Upper lobe of right lung (tissue), 1 donor: ENCODE results near the gene PTGR3. TPM values are rescaled to one million over a fixed set of nuclear protein-coding genes. Genes with fewer than 3 reads are reported as not detected.

Experiments used
- ATAC-seq: fragments of 200-7000 bp; cut with Tn5 transposase; one replicate; pipeline ENCODE4 v1.9.1; 2020; ENCODE audit warnings: mild to moderate bottlenecking, moderate library complexity
- DNase-seq: peaks from one replicate; pipeline ENCODE4 v3.0.0-alpha.2; 2020
- H3K27ac ChIP-seq: fragments of 200-600 bp; one replicate; pipeline ENCODE4 v1.8.0; 2022
- H3K27me3 ChIP-seq: fragments of 200-600 bp; one replicate; pipeline ENCODE4 v1.8.0; 2022; ENCODE audit warnings: mild to moderate bottlenecking
- H3K36me3 ChIP-seq: fragments of 200-600 bp; one replicate; pipeline ENCODE4 v1.8.0; 2022
- H3K4me1 ChIP-seq: fragments of 200-600 bp; one replicate; pipeline ENCODE4 v1.8.0; 2022
- H3K4me3 ChIP-seq: fragments of 200-600 bp; one replicate; pipeline ENCODE4 v1.8.0; 2022; ENCODE audit warnings: mild to moderate bottlenecking
- H3K9me3 ChIP-seq: fragments of 200-600 bp; one replicate; pipeline ENCODE4 v1.8.0; 2022
- CTCF ChIP-seq: fragments of 200-600 bp; IDR thresholded peaks from one replicate; pipeline ENCODE4 v1.8.0; 2022; ENCODE audit warnings: antibody characterized with exemption
- intact Hi-C: fragments of 100-400 bp; cut with DNase I; formaldehyde crosslinking; loops from one replicate; pipeline ENCODE4 v1.11.0; 2022
- total RNA-seq: library from RNA; stranded (reverse); fragmentation: NEBNext Ultra II Directional; extraction: Animal tissue kit (Norgen Biotek cat#: 25700); gene quantifications from one replicate; pipeline ENCODE4 v1.2.1, GENCODE V29; 2021
- donor health status: DM: no; HTN: yes; CAD: no; lungs with severe emphysema.

Gene PTGR3
- total RNA-seq, 1 donor from 2014 or later: 27.7 TPM

DNA sequence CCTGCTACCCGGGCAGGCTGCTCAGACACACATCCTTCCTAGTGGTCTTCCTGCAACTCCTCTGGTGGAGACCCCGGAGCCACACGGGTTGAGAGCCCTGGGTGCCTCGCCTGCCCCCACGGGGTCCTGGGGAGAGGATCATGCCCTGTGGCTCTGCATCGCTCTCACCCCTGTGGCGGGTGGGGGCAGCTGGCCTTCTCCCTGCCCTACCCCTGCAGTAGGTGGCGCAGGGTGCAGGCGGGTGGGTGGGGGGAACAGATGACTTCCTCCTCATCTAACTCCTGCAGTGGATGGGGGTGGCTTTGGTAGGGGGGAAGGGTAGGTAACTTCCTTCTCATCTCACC, 40.2 kb upstream of the PTGR3 start:
- Histone ChIP-seq H3K36me3 (no peaks in the 10 kb centered on the region), H3K27ac (peak overlapping the region; percentile 73), H3K27me3 (no peaks in the 10 kb centered on the region), H3K9me3 (no peaks in the 10 kb centered on the region), H3K4me3 (no peak overlapping the region), H3K4me1 (peaks cover 33% of the 10 kb centered on the region)
- ATAC-seq (peak; percentile 4), DNase-seq (no peak)
- TF ChIP-seq CTCF: no peak
- intact Hi-C loops: no loop called here

- intact Hi-C loops: no loop called here
- peak overlapping the region; percentile 73 for H3K27ac ChIP-seq
- peak overlapping the region; percentile 44 for H3K4me3 ChIP-seq
- H3K4me1 ChIP-seq: peaks cover 28% of the 10 kb centered on the region
- peak; percentile 6 for ATAC-seq
- DNase-seq: no peak
- no peaks in the 10 kb centered on the region for H3K27me3 ChIP-seq
- H3K9me3 ChIP-seq: no peaks in the 10 kb centered on the region
- H3K36me3 ChIP-seq: no peaks in the 10 kb centered on the region
- no peak for TF ChIP-seq CTCF
Measured at GRCh38 chr18:75248426-75249174, 39.7 kb upstream of the PTGR3 start.

DNA sequence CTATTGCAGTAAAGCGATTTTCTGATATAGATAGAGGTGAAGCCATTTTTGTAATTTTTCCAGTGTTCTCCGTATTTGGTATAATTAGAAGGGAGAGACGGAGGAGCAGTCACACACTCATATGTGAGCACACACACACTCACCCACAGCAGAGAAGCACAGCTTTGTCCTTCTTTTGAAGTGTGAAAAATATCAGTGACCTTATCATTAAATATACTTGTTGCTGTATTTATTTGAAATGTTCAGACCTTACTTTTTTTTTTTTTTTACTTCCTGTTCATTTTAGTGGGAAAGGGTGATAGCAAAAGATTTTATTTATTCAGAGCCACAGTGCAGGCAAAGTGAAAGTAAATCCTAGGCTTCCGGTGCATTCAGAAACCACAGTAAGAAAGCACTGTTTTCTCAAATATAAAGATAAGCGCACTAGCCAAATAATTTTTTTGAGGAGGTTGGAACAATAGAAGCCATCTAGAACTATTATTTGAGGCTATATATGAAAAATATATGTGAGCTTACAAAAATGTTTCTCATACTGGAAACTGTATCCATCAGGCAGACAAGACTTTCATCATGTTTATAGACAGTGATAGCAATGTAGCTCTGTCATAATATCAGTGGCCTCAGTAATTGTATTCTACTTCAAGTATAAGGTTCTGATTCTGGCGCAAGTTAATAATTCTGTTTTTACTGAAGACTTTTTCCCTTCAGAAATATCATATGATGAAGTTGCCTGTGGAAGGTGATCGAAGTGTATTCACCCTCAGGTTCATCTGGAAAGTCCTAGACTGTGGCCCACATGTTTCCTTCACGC, 38.9 kb upstream of the PTGR3 start:
- no peak for DNase-seq
- TF ChIP-seq CTCF: no peak
- H3K9me3 ChIP-seq: no peaks in the 10 kb centered on the region
- intact Hi-C loops: no loop called here
- H3K27me3 ChIP-seq: no peaks in the 10 kb centered on the region
- no peaks in the 10 kb centered on the region for H3K36me3 ChIP-seq
- H3K4me3 ChIP-seq: peak overlapping the region; percentile 44
- ATAC-seq: peak; percentile 12
- peak overlapping the region; percentile 73 for H3K27ac ChIP-seq
- H3K4me1 ChIP-seq: peaks cover 21% of the 10 kb centered on the region

DNA sequence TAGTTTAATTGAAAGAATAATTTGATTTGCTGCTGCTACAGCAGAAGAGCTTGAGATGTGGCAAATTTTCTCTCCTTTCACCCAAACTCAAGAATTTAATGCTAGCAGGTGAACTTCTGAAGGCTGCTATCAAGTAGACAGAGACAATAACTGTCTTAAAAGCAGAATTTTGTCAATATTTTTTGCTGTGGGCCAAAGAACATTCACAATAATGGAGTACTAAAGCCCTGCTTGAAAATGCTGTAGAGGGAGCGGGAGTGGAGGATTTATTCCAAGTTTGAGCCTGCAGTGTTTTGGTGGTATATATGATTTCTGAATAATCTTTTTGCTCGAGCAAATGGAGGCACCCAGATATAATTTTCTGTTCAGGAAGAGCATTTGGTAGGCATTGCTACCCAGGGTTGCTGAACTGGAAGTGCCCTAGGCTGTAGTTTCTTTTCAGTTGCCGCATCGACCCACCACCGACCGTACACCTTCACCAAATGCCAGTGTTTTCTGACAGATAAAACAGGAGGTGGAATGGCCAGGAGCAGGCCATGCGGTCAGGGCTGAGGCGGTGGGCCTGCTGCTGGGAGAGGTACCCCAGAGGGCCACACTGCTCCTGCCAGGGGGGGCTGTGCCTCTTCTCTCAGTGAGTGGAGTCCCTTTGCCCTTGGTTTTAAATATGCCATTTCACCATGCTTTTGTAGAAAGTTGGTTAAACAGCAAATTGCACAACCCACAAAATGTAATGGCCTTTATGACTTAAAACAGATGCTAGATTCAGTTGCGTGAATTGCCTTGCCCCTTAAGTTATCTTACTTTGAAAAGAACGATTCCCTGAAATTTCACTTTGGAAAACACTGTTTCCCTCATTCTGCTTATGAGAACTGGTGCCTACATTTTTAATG, 38.0 kb upstream of the PTGR3 start:
- intact Hi-C loops: no loop called here
- H3K4me3 ChIP-seq: peak overlapping the region; percentile 44
- no peak for ATAC-seq
- H3K36me3 ChIP-seq: no peaks in the 10 kb centered on the region
- peak overlapping the region; percentile 73 for H3K27ac ChIP-seq
- DNase-seq: no peak
- no peaks in the 10 kb centered on the region for H3K9me3 ChIP-seq
- H3K27me3 ChIP-seq: no peaks in the 10 kb centered on the region
- peaks cover 21% of the 10 kb centered on the region for H3K4me1 ChIP-seq
- no peak for TF ChIP-seq CTCF
